AG04450 (cell line): ENCODE data around the gene COL4A4. TPM values are rescaled to one million over a fixed set of nuclear protein-coding genes. Genes with fewer than 3 reads are reported as not detected.

Experiments used
- CTCF ChIA-PET: fragments of 300-600, 350-600 bp; formaldehyde crosslinking; extraction: SDS; loops from one replicate; lab custom pipeline; 2022; ENCODE audit warnings: antibody characterized with exemption, inconsistent platforms; lab: Charles Lee
- POLR2A ChIA-PET: fragments of 350-600 bp; formaldehyde crosslinking; extraction: SDS; loops from one replicate; lab custom pipeline; 2021; ENCODE audit warnings: antibody characterized with exemption, inconsistent platforms; lab: Yijun Ruan, JAX
- DNase-seq: peaks from one replicate; pipeline ENCODE4 v3.0.0-alpha.2; 2011; ENCODE audit warnings: low read depth, low spot score
- H3K27ac ChIP-seq: one replicate; pipeline ENCODE4 v1.5.1; 2012; ENCODE audit warnings: low read depth, low read length, control low read depth
- H3K27me3 ChIP-seq: one replicate; pipeline ENCODE4 v1.6.0; 2012; ENCODE audit warnings: low read length; ENCODE audit not compliant: control insufficient read depth, insufficient read depth
- H3K4me3 ChIP-seq: 2 replicates; pipeline ENCODE4 v1.5.1; 2011; ENCODE audit warnings: mild to moderate bottlenecking, low read depth, low read length, control low read depth
- H3K9me3 ChIP-seq: 2 replicates; pipeline ENCODE4 v1.5.1; 2012; ENCODE audit warnings: low read length; ENCODE audit not compliant: control insufficient read depth, insufficient read depth
- CTCF ChIP-seq: IDR thresholded peaks from 2 replicates; pipeline ENCODE4 v1.5.1; 2011; ENCODE audit warnings: low read depth, low read length, control low read depth, inconsistent platforms
- polyA plus RNA-seq: library from polyadenylated mRNA; depleted of rRNA; stranded (reverse); fragments of >200 nt; gene quantifications from 2 replicates; pipeline ENCODE4 v1.2.3, GENCODE V29; 2011

The COL4A4 gene
- polyA plus RNA-seq, 1 experiment = 0.06 TPM

GRCh38 chr2:227000123-227000522 is 163.9 kb downstream of the COL4A4 start:
- Histone ChIP-seq H3K4me3 (no peak overlapping the region), H3K27ac (no peak overlapping the region), H3K27me3 (no peaks in the 10 kb centered on the region), H3K9me3 (peaks cover 3% of the 10 kb centered on the region; the same call in 1 of the 2 replicates)
- ChIA-PET POLR2A (no interaction called here), CTCF (interaction anchor here (1.4 to 1.7 kb wide), 3 partner anchors 33 to 1340 kb away, joined by 3 read pairs; no protein-coding TSS in a partner anchor)
- no peak for TF ChIP-seq CTCF
- DNase-seq = no peak

GRCh38 chr2:226999661-227000060 is 164.3 kb downstream of the COL4A4 start:
- no peaks in the 10 kb centered on the region for H3K27me3 ChIP-seq
- H3K9me3 ChIP-seq = peaks cover 3% of the 10 kb centered on the region; the same call in 1 of the 2 replicates
- POLR2A ChIA-PET = no interaction called here
- DNase-seq = no peak
- TF ChIP-seq CTCF = no peak
- H3K27ac ChIP-seq = no peak overlapping the region
- CTCF ChIA-PET = interaction anchor here (1.3 to 1.5 kb wide), 2 partner anchors 33 kb away, joined by 3 read pairs; no protein-coding TSS in a partner anchor
- H3K4me3 ChIP-seq = no peak overlapping the region

GRCh38 chr2:226995625-226996041 is 168.4 kb downstream of the COL4A4 start:
- Histone ChIP-seq H3K4me3 (no peak overlapping the region), H3K27me3 (no peaks in the 10 kb centered on the region), H3K9me3 (peaks cover 3% of the 10 kb centered on the region; the same call in 1 of the 2 replicates), H3K27ac (peak overlapping the region; percentile 11)
- peak; percentile 24 for DNase-seq
- TF ChIP-seq CTCF = no peak
- CTCF ChIA-PET = interaction anchor here (0.5 to 1.1 kb wide), 2 partner anchors 10 to 1336 kb away, joined by 3 to 5 read pairs; no protein-coding TSS in a partner anchor
- POLR2A ChIA-PET = no interaction called here

- Histone ChIP-seq H3K27ac (no peak overlapping the region), H3K4me3 (no peak overlapping the region), H3K9me3 (peaks cover 3% of the 10 kb centered on the region; the same call in 1 of the 2 replicates), H3K27me3 (no peaks in the 10 kb centered on the region)
- POLR2A ChIA-PET = no interaction called here
- TF ChIP-seq CTCF = no peak
- CTCF ChIA-PET = interaction anchor here (1.4 kb wide), 1 partner anchor 9 kb away, joined by 5 read pairs; no protein-coding TSS in a partner anchor
- DNase-seq = no peak
Observed at GRCh38 chr2:226994775-226995174, 169.2 kb downstream of the COL4A4 start.

- TF ChIP-seq CTCF = no peak
- Histone ChIP-seq H3K4me3 (no peak overlapping the region), H3K9me3 (peaks cover 3% of the 10 kb centered on the region; the same call in 1 of the 2 replicates), H3K27me3 (no peaks in the 10 kb centered on the region), H3K27ac (no peak overlapping the region)
- no peak for DNase-seq
- ChIA-PET POLR2A (no interaction called here), CTCF (interaction anchor here (0.9 to 1.4 kb wide), 3 partner anchors 8 to 191 kb away, joined by 3 to 5 read pairs (median 3); no protein-coding TSS in a partner anchor)
Observed at GRCh38 chr2:226993171-226993570, 170.8 kb downstream of the COL4A4 start.
